Testis (tissue), 3 donors: ENCODE data around the gene RERE. TPM values are rescaled to one million over a fixed set of nuclear protein-coding genes. Genes with fewer than 3 reads are reported as not detected.
"Not testable (repeated sequence)": the region's sequence is repeated elsewhere in the genome, so short reads cannot be mapped to it uniquely, and the experiment has no call there.

Experiments
- DNase-seq: peaks from one replicate; pipeline ENCODE4 v3.0.0-alpha.2; 2019
- H3K27ac ChIP-seq, 2 donors: fragments of 200-600 bp; sonication (generic); one replicate each; pipeline ENCODE4 v1.5.1; 2019
- H3K27me3 ChIP-seq: fragments of 200-600 bp; sonication (generic); one replicate; pipeline ENCODE4 v1.5.1; 2019
- H3K36me3 ChIP-seq: fragments of 200-600 bp; sonication (generic); one replicate; pipeline ENCODE4 v1.5.1; 2017; ENCODE audit warnings: low read depth; ENCODE audit errors: missing control alignments
- H3K4me1 ChIP-seq: fragments of 200-600 bp; sonication (generic); one replicate; pipeline ENCODE4 v1.5.1; 2019
- H3K4me3 ChIP-seq, 2 donors: fragments of 200-600 bp; sonication (generic); one replicate each; pipeline ENCODE4 v1.5.1; 2017 to 2019
- H3K9me3 ChIP-seq: fragments of 200-600 bp; sonication (generic); one replicate; pipeline ENCODE4 v1.5.1; 2017
- POLR2A ChIP-seq: fragments of 450-650 bp; IDR thresholded peaks from one replicate; pipeline ENCODE4 v1.6.1; 2017; ENCODE audit warnings: antibody characterized with exemption, mild to moderate bottlenecking, moderate library complexity
- WGBS, 2 donors: methylation state at CpG; one replicate each; pipeline ENCODE4 v1.1.5; 2018; 5-methylcytosine and 5-hydroxymethylcytosine counted together
- intact Hi-C: fragments of 100-400 bp; cut with DNase I; formaldehyde crosslinking; loops from one replicate; pipeline ENCODE4 v1.15.1; 2023; ENCODE audit warnings: low total_unique reads
- polyA plus RNA-seq: library from polyadenylated mRNA; stranded (reverse); fragments of 350-450 nt; fragmentation: Illumina TruSeq; extraction: RNeasy Lipid Tissue Mini Kit (QIAGEN cat#74804); gene quantifications from one replicate; pipeline ENCODE4 v1.2.3, GENCODE V29; 2014; ENCODE audit warnings: low read depth, low replicate concordance; ENCODE audit not compliant: insufficient read depth
- total RNA-seq, 2 donors: library from RNA; depleted of rRNA; stranded (reverse); fragments of >200 nt; gene quantifications; one replicate each; pipeline ENCODE4 v1.2.3, GENCODE V29; 2016
- TF ChIP-seq, protein P1 (sequence below), 3 experiments: fragments of 450-650 bp in 2 of 3; fragments of 200-600 bp in 1 of 3; sonication (generic) in 1 of 3; IDR thresholded peaks; one replicate each; pipeline ENCODE4 v1.5.1; 2016 to 2019; ENCODE audit warnings: antibody characterized with exemption in 3 of 3, mild to moderate bottlenecking in 2 of 3, moderate library complexity in 1 of 3

Gene RERE
- total and polyA plus RNA-seq, 3 donors from 2014 or later = 90.8 to 229 (median 203) TPM

DNA sequence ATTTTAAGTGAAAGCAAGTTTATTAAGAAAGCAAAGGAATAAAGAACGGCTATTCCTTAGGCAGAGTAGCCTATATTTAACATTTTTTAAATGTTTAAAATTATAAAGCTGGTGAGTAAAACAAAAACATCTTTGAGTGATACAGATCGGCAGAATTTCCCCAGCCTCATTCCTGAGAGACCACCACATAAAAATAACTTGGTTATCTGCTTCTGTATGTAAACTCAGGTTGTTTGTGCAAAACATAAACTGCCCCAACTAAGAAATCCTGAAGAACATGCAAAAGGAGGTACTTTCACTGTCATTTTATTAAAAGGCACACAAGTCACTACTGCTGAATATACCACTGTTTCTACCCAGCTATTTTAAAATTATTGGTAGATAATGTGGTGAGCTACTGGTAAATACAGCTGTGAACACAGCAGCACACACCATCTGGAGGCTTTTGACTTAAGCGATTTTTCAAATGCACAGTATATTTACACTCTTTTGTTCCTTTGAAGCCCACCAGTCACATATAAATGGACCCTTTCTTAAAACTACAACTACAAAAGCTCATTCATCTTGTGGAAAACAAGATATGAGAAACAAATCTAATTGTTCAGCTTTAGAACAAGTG, 119.3 kb downstream of the RERE start:
- H3K27ac ChIP-seq = no peak overlapping the region
- no peaks in the 10 kb centered on the region for H3K36me3 ChIP-seq
- DNase-seq = no peak
- H3K27me3 ChIP-seq = no peaks in the 10 kb centered on the region
- 83 to 85% methylated on average over 3 of the region's 3 CpGs for WGBS, 2 donors
- TF ChIP-seq POLR2A = no peak
- TF ChIP-seq, protein P1, sequence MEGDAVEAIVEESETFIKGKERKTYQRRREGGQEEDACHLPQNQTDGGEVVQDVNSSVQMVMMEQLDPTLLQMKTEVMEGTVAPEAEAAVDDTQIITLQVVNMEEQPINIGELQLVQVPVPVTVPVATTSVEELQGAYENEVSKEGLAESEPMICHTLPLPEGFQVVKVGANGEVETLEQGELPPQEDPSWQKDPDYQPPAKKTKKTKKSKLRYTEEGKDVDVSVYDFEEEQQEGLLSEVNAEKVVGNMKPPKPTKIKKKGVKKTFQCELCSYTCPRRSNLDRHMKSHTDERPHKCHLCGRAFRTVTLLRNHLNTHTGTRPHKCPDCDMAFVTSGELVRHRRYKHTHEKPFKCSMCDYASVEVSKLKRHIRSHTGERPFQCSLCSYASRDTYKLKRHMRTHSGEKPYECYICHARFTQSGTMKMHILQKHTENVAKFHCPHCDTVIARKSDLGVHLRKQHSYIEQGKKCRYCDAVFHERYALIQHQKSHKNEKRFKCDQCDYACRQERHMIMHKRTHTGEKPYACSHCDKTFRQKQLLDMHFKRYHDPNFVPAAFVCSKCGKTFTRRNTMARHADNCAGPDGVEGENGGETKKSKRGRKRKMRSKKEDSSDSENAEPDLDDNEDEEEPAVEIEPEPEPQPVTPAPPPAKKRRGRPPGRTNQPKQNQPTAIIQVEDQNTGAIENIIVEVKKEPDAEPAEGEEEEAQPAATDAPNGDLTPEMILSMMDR (IDR thresholded peaks at IDR 0.05) = no peak
- H3K9me3 ChIP-seq = no peaks in the 10 kb centered on the region
- intact Hi-C loops = no loop called here
- no peak overlapping the region for H3K4me3 ChIP-seq
- peaks cover 18% of the 10 kb centered on the region for H3K4me1 ChIP-seq

DNA sequence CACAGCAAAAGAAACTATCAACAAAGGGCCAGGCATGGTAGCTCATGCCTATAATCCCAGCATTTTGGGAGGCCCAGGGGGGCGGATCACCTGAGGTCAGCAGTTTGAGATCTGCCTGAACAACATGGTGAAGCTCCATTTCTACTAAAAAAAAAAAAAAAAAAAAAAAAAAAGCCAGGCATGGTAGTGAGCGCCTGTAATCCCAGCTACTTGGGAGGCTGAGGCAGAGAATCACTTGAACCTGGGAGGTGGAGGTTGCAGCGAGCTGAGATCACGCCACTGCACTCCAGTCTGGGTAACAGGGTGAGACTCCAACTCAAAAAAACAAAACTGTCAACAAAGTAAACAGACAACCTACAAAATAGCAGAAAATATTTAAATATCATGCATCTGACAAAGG, 122.0 kb downstream of the RERE start:
- H3K27ac ChIP-seq, H3K9me3 ChIP-seq, H3K36me3 ChIP-seq, intact Hi-C loops, H3K4me3 ChIP-seq, H3K27me3 ChIP-seq, H3K4me1 ChIP-seq, DNase-seq: not testable (repeated sequence)
- 90 to 94% methylated on average over 4 of the region's 4 CpGs for WGBS, 2 donors

DNA sequence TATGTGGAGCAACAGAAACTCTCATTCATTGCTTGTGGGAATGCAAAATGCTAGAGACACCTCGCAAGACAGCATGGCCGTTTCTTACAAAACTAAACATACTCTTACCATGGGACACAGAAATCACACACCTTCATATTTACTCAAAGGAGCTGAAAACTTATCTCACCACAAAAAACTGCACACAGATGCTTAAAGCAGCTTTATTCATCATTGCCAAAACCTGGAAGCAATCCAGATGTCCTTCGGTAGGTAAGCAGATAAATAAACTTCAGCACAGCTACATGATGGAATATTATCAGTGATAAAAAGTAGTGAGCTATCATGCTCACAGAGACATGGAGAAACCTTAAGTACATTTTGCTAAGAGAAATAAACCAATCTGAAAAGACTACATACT, 124.3 kb downstream of the RERE start:
- TF ChIP-seq, protein P1 (IDR thresholded peaks at IDR 0.05) = no peak
- TF ChIP-seq POLR2A = no peak
- Histone ChIP-seq H3K4me3 (no peak overlapping the region), H3K36me3 (no peaks in the 10 kb centered on the region), H3K27me3 (no peaks in the 10 kb centered on the region), H3K4me1 (no peaks in the 10 kb centered on the region), H3K9me3 (no peaks in the 10 kb centered on the region), H3K27ac (no peak overlapping the region)
- 68 to 86% methylated on average over 3 of the region's 3 CpGs for WGBS, 2 donors
- intact Hi-C loops = no loop called here
- DNase-seq = no peak

DNA sequence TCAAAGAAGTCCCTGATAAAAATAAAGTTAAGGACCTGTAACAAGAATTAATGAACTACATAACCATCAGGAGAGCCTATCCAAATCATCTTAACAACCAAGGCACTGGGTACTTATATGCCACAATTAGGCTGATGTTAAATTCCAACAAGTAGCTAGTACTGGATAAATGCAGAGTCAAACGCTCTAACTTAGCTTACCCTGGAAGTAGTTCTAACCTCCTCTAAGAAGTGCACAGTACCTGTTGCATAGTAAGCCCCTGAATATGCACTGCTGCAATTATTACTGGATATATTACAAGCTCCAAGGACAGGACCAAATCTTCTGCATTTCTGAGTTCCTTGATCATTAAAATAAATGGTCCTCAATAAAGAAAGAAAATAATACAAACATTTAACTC, 125.8 kb downstream of the RERE start:
- Histone ChIP-seq H3K4me1 (peaks cover 8% of the 10 kb centered on the region), H3K27me3 (no peaks in the 10 kb centered on the region), H3K27ac (no peak overlapping the region), H3K4me3 (no peak overlapping the region), H3K36me3 (no peaks in the 10 kb centered on the region), H3K9me3 (no peaks in the 10 kb centered on the region)
- WGBS, 2 donors = 75 to 85% methylated on average over 1 of the region's 1 CpG
- no peak for TF ChIP-seq POLR2A
- TF ChIP-seq, protein P1 (IDR thresholded peaks at IDR 0.05) = no peak
- no peak for DNase-seq
- intact Hi-C loops = no loop called here

DNA sequence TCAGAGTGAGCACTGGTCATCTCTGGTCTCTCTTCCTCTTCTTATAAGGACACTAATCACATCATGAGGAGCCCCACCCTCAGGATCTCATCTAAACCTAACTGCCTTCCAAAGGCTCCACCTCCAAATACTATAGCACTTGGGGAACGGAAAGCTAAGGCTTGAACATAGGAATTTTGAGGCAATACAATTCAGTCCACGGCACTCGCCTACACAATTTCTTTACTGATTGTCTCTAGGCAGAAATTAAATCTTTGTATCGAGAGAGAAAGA, 127.3 kb downstream of the RERE start:
- no peak for DNase-seq
- Histone ChIP-seq H3K36me3 (no peaks in the 10 kb centered on the region), H3K4me1 (peaks cover 11% of the 10 kb centered on the region), H3K27me3 (no peaks in the 10 kb centered on the region), H3K27ac (no peak overlapping the region), H3K9me3 (no peaks in the 10 kb centered on the region), H3K4me3 (no peak overlapping the region)
- 89 to 96% methylated on average over 4 of the region's 4 CpGs for WGBS, 2 donors
- intact Hi-C loops = no loop called here
- TF ChIP-seq, protein P1 (IDR thresholded peaks at IDR 0.05) = no peak
- TF ChIP-seq POLR2A = no peak
